Stimulated activated CD8-positive, alpha-beta memory T cell treated with anti-CD3 and anti-CD28 coated beads, Interleukin-4, amount 100 ng/mL, for 4 hours (primary cell): ENCODE data around the gene PELI1.
"Not testable (repeated sequence)": the region's sequence is repeated elsewhere in the genome, so short reads cannot be mapped to it uniquely, and the experiment has no call there.

Experiments
- DNase-seq, 2 donors: peaks; one replicate each; pipeline ENCODE4 v3.0.0-alpha.2; 2020; ENCODE audit warnings: low read depth in 2 of 2, low spot score in 1 of 2

PELI1 gene

DNA sequence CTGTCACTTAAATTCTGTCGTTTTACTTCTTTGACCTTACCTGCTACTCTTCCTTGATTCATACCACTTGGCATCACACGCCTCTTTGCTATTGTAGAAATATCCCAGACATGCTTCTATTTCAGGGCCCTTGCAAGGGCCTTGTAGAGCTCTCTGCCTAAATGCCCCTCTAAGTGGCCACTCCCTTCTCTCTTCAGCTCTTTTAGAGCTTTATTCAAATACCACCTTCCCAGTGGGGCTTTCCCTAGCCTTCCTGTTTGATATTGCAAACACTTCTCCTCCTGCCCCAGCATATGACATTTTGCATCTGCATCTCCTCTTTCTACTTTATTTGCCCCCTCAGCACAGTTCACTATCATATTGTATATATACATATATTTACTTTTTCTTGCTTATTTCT is 54.0 kb downstream of the PELI1 start:
- DNase-seq: no peak

- no peak for DNase-seq
Observed at GRCh38 chr2:64086347-64087082, 57.7 kb downstream of the PELI1 start.

- DNase-seq: no peak
Observed at GRCh38 chr2:64085936-64086335, 58.3 kb downstream of the PELI1 start.

DNA sequence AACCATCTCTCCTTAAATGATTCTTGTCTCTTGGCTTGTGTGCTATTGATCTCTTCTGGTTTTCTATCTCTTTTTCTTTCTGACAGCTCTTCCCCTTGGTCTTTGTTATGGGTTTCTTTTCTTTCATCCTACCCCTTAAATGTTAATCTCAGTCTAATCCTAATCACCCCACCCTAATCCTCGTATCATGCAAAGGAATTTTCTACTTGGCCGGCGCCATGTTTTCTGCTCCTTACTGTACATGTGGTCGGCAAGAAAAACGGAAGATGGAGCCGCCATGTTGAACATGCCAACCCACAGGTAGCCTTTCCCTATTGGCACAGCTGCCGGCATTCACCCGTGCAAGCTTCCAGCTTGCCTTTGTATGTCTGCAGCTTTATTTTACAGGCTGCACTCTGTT is 63.2 kb downstream of the PELI1 start:
- no peak for DNase-seq

- no peak for DNase-seq
Observed at GRCh38 chr2:64080179-64080578, 64.0 kb downstream of the PELI1 start.

DNA sequence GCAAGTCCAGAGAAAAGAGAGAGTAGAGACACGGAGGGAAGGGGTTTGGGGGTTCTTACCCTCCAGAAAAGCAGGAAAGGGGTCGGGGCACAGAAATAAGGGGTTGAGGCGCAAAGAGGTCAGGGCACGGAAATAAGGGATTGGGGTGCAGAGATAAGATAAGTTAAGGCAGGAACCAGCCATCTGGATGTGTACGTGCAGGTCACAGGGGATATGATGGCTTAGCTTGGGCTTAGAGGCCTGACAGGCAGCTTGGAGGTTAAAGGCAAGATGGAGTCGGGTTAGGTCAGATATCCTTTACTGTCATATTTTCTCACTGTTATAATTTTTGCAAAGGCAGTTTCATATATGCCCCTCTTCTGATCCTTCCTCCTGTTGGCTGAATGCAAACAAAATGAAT is 64.5 kb downstream of the PELI1 start:
- DNase-seq: not testable (repeated sequence)

DNA sequence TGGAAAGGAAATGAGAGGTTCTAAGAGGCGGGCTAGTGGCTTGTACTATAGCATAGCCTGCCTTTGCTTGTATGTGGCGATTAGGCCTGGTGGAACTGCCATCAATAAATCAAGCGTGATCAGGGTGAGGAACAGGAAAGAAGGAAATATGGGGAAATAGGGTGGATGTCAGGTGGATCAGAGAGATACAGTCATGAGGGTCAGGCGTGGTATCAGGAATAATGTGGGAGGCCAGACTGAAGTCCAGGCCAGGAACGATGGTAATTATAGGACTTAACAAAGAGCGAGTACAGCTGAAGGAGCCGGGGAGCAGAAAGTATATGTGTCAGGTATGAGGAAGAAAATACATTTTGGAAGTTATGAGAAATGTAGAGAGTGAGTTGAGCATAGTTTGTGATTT is 67.4 kb downstream of the PELI1 start:
- DNase-seq: not testable (repeated sequence)

DNA sequence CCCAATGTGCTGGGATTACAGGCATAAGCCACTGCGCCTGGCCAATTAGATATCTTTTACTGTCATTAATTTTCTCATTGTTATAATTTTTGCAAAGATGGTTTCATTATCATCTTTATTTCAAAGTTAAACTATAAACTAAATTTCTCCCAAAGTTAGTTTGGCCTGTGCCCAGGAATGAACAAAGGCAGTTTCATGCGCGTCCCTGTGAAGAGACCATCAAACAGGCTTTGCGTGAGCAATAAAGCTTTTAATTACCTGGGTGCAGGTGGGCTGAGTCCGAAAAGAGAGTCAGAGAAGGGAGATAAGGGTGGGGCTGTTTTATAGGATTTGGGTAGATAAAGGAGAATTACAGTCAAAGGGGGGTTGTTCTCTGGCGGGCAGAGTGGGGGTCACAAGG is 69.6 kb downstream of the PELI1 start:
- DNase-seq: not testable (repeated sequence)

DNA sequence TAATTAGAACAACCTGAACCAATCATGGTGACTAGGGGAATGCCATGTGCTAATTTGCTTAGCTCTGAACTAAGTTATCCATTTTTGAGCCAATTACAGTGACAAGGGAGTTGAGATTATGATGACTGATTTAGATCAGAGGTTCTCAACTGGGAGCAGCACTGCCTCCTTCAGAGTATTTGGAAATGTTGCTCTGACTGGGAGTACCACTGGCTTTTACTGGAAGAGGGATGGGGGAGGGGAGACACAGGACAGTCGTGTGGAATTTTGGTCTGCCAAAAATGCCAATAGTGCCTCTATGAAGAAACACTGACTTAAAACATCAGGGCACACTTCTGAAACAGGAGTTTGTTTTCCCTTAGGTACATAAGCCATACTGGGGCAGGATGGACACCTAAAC is 76.9 kb downstream of the PELI1 start:
- DNase-seq: no peak

DNA sequence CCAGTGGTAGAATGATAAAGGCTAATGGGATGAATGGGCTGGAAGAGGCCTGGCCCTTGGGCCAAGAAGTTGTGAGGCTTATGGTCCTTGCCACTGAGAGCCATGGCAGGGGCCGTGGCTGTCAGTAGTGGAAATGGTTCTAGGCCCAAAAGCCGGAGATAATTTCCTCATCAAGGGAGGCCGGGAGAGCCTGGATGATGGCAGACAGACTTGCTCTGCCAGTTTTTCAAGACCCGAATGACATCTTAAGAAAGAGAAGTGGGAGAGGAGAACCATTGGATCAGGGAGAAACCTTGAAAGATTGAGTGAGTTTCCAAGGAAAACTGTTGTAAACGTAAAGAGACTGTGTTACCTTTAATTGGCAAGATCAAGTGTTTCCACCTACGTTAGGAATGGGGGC is 78.7 kb downstream of the PELI1 start:
- no peak for DNase-seq

- DNase-seq: no peak
Observed at GRCh38 chr2:64063924-64064331, 80.3 kb downstream of the PELI1 start.

DNA sequence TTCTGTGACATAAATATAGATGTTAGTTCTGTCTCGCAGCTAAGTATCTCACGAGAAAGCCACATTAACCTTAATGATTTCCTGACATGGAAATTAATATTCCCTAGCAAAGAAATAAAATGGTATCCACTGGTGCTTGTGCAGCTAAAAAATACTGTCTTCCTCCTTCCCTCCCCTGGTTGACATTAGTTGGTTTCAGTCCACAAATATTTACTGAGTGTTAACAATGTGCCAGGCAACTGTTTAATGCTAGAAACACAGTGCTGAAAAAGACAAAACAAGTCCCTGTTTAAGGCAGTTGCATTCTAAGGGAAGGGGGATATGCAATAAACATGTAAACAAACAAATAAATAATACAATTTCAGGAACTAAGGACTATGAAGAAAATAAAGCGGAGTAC is 80.8 kb downstream of the PELI1 start:
- DNase-seq: no peak

DNA sequence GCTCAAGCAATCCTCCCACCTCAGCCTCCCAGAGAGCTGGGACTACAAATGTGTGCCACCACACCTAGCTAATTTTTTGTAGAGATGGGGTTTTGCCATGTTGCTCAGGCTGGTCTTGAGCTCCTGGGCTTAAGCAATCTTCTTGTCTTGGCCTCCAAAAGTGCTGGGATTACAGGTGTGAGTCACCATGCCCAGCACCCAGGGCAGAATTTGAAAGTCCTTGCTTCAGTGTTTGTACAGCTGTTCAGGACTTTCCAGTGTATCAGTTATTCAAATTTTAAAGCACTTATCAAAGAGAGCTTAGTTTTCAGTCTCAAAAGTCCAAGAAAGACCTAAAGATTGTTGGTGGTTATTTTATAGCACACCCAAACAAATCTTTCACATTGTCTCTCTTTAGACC is 81.4 kb downstream of the PELI1 start:
- DNase-seq: no peak

- DNase-seq: no peak
Observed at GRCh38 chr2:64059270-64059669, 85.0 kb downstream of the PELI1 start.

DNA sequence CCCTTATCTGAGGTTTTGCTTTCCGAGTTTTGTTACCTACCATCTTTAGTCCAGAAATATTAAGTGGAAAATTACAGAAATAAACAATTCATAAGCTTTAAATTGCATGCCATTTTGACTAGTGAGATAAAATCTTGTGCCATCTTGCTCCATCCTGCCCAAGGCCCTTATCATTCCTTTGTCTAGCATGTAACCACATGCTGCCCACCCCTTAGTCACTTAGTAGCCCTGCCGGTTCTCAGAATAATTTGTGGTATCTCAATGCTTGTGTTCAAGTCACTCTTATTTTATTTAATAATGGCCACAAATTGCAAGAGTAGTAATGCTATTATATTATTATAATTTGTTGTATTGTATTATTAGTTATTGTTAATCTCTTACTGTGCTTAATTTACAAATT is 88.2 kb downstream of the PELI1 start:
- DNase-seq: no peak

DNA sequence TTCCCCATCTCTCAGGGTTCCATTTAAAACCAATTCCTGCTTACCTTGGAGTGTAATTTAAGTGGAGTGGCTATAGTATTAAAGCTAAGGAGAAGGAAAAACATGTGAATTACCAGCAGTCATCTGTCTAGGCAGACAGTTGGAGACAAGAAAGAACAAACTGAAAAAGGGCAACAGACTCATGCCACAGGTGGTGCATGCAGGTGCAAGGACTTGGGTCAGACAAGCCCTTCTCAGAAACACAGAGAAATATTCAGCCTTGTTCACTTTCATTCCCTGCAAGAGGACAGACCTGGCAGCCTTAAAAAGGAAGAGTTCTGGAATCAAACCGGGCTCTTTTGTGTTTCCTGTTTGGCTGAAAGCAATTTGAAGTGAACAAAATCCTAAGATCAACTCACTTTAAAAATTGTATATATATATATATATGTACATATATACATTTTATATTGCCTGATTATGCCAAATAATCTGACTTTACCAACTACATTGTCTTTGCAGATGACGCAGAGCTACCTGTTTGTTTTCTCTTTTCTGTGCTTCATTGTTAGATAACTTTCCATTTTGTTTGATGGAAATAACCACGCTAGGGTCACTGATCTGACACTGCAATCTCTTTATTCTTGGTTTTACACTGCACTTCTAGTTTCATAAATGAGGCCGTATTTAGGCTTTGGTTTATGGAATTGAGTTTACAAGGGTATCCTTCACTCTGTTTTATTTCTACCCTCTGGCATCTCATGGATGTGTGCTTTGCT is 89.9 kb downstream of the PELI1 start:
- no peak for DNase-seq

DNA sequence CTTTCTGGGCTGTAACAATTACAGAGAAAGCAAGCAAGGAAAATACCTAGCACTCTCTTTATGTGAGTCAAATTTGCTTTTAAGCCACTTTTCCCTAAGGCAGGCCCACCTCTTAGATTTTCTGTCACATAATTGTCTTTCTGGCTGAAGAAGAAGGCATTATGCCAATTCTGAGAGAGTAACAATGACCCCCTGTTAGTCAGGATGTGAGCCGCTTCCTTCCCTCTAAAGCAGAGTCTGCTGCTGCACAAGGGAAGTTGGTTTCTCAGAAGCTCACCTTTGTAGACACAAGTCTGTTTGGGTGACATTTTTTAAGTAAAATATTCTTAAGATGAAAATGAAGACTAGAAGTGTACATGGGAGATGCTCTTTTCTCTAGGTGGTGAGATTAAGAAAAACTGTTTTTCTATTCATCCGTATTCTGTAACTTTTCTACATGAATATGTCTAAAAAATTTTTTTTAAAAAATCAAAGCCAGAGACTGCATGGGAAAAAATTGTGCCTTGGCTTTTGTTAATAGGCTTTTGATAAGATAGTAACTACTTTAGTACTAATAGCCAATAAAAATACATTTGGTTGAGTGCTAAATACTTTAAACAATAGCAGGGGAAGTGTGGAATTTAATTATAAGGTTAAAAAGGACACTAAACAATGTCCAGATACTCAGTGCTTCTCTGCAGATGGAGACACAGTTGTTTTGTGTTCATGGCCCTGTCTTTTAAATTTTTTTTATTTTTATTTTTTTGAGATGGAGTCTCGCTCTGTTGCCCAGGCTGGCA is 91.6 kb downstream of the PELI1 start:
- no peak for DNase-seq

DNA sequence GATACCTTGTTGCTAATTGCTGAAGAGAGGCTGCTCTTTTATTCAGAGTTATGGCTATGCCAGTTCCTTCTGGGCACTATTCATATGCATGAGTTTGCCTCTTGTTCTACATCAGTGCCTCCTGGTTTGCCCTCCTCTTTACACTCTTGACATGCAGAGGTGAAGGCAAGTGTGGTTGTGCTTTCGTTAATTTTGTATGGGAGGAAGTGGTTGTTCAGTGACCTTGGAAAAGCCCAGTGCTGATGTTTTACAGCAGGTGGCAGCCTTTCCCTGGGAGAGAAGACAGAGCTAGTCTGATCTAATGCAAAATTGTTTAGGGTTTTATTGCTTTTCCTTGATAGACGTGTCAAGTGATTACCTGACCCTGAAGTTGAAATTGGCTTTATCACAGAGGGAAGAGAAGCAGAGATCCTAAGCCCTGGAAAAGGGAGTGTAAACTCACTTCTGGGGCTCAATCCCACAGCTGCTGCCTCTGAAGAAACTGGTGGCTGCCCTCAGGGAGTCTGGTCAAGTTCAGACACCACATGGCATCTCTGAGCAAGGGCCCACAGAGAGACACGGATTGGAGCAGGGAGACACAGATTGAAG is 94.5 kb downstream of the PELI1 start:
- DNase-seq: peak; percentile 35 to 42

GRCh38 chr2:64045938-64046337 is 98.3 kb downstream of the PELI1 start:
- DNase-seq: no peak
